Measurements from ENCODE around the gene BMPR1B.

BMPR1B gene

GRCh38 chr4:94939791-94940519, 182.2 kb downstream of the BMPR1B start:
- no peaks in the 10 kb centered on the region for H3K27me3 ChIP-seq (replicated peaks in 2 of 5; ENCODE audit: control insufficient read depth in 4 of 5, insufficient read depth in 5 of 5, low read length in 4 of 5)
- POLR2A ChIA-PET = no interaction called here
- H3K4me1 ChIP-seq (ENCODE audit: control extremely low read depth in 1 of 4, control insufficient read depth in 4 of 4, insufficient read depth in 4 of 4, low read length in 3 of 4) = no peaks in the 10 kb centered on the region
- no peaks in the 10 kb centered on the region for H3K9me3 ChIP-seq (ENCODE audit: control extremely low read depth in 1 of 5, control insufficient read depth in 4 of 5, insufficient read depth in 2 of 5, low read depth in 1 of 5, low read length in 4 of 5)
- WGBS (ENCODE audit: insufficient coverage) = no CpG with 5 or more reads among the region's 2 CpGs
- DNase-seq = no peak
- H3K36me3 ChIP-seq (ENCODE audit: control insufficient read depth in 4 of 4, insufficient read depth in 4 of 4, low read length in 3 of 4) = no peaks in the 10 kb centered on the region
- CTCF ChIA-PET = no interaction called here
- no peak overlapping the region for H3K4me3 ChIP-seq (ENCODE audit: control insufficient read depth in 1 of 7, extremely low read depth in 1 of 7, insufficient read depth in 4 of 7, low read depth in 2 of 7, low read length in 6 of 7)
- H3K27ac ChIP-seq (ENCODE audit: insufficient read depth in 1 of 2, low read depth in 1 of 2, low read length in 2 of 2, poor library complexity in 1 of 2, severe bottlenecking in 2 of 2) = no peak overlapping the region

GRCh38 chr4:94940520-94940908, 182.8 kb downstream of the BMPR1B start:
- POLR2A ChIA-PET = no interaction called here
- Histone ChIP-seq H3K36me3 (ENCODE audit: control insufficient read depth in 4 of 4, insufficient read depth in 4 of 4, low read length in 3 of 4) (no peaks in the 10 kb centered on the region), H3K27me3 (replicated peaks in 2 of 5; ENCODE audit: control insufficient read depth in 4 of 5, insufficient read depth in 5 of 5, low read length in 4 of 5) (no peaks in the 10 kb centered on the region), H3K4me1 (ENCODE audit: control extremely low read depth in 1 of 4, control insufficient read depth in 4 of 4, insufficient read depth in 4 of 4, low read length in 3 of 4) (no peaks in the 10 kb centered on the region), H3K27ac (ENCODE audit: insufficient read depth in 1 of 2, low read depth in 1 of 2, low read length in 2 of 2, poor library complexity in 1 of 2, severe bottlenecking in 2 of 2) (no peak overlapping the region), H3K9me3 (ENCODE audit: control extremely low read depth in 1 of 5, control insufficient read depth in 4 of 5, insufficient read depth in 2 of 5, low read depth in 1 of 5, low read length in 4 of 5) (no peaks in the 10 kb centered on the region), H3K4me3 (ENCODE audit: control insufficient read depth in 1 of 7, extremely low read depth in 1 of 7, insufficient read depth in 4 of 7, low read depth in 2 of 7, low read length in 6 of 7) (no peak overlapping the region)
- CTCF ChIA-PET = no interaction called here
- no CpG with 5 or more reads among the region's 5 CpGs for WGBS (ENCODE audit: insufficient coverage)
- no peak for DNase-seq

- no peak for DNase-seq
These were observed 184.0 kb downstream of the BMPR1B start for GRCh38 chr4:94941706-94942105.

GRCh38 chr4:94944726-94945125, 187.0 kb downstream of the BMPR1B start:
- H3K27ac ChIP-seq (ENCODE audit: insufficient read depth in 1 of 2, low read depth in 1 of 2, low read length in 2 of 2, poor library complexity in 1 of 2, severe bottlenecking in 2 of 2) = no peak overlapping the region
- no peak for DNase-seq
- H3K36me3 ChIP-seq (ENCODE audit: control insufficient read depth in 4 of 4, insufficient read depth in 4 of 4, low read length in 3 of 4) = no peaks in the 10 kb centered on the region
- H3K4me3 ChIP-seq (ENCODE audit: control insufficient read depth in 1 of 7, extremely low read depth in 1 of 7, insufficient read depth in 4 of 7, low read depth in 2 of 7, low read length in 6 of 7) = no peak overlapping the region
- WGBS (ENCODE audit: insufficient coverage) = no CpG with 5 or more reads among the region's 2 CpGs
- no peaks in the 10 kb centered on the region for H3K27me3 ChIP-seq (replicated peaks in 2 of 5; ENCODE audit: control insufficient read depth in 4 of 5, insufficient read depth in 5 of 5, low read length in 4 of 5)
- H3K9me3 ChIP-seq (ENCODE audit: control extremely low read depth in 1 of 5, control insufficient read depth in 4 of 5, insufficient read depth in 2 of 5, low read depth in 1 of 5, low read length in 4 of 5) = no peaks in the 10 kb centered on the region
- no peaks in the 10 kb centered on the region for H3K4me1 ChIP-seq (ENCODE audit: control extremely low read depth in 1 of 4, control insufficient read depth in 4 of 4, insufficient read depth in 4 of 4, low read length in 3 of 4)
- ChIA-PET CTCF (interaction anchor here (0.7 kb wide), 1 partner anchor 34 kb away, joined by 3 read pairs; no protein-coding TSS in a partner anchor), POLR2A (no interaction called here)

More at GRCh38 chr4:94941706-94942105, 184.0 kb downstream of the BMPR1B start:
- H3K27ac ChIP-seq (ENCODE audit: insufficient read depth in 1 of 2, low read depth in 1 of 2, low read length in 2 of 2, poor library complexity in 1 of 2, severe bottlenecking in 2 of 2) = no peak overlapping the region
- no peaks in the 10 kb centered on the region for H3K36me3 ChIP-seq (ENCODE audit: control insufficient read depth in 4 of 4, insufficient read depth in 4 of 4, low read length in 3 of 4)
- H3K9me3 ChIP-seq (ENCODE audit: control extremely low read depth in 1 of 5, control insufficient read depth in 4 of 5, insufficient read depth in 2 of 5, low read depth in 1 of 5, low read length in 4 of 5) = no peaks in the 10 kb centered on the region
- CTCF ChIA-PET = no interaction called here
- no CpG with 5 or more reads among the region's 3 CpGs for WGBS (ENCODE audit: insufficient coverage)
- H3K27me3 ChIP-seq (replicated peaks in 2 of 5; ENCODE audit: control insufficient read depth in 4 of 5, insufficient read depth in 5 of 5, low read length in 4 of 5) = no peaks in the 10 kb centered on the region
- no peak overlapping the region for H3K4me3 ChIP-seq (ENCODE audit: control insufficient read depth in 1 of 7, extremely low read depth in 1 of 7, insufficient read depth in 4 of 7, low read depth in 2 of 7, low read length in 6 of 7)
- POLR2A ChIA-PET = no interaction called here
- no peaks in the 10 kb centered on the region for H3K4me1 ChIP-seq (ENCODE audit: control extremely low read depth in 1 of 4, control insufficient read depth in 4 of 4, insufficient read depth in 4 of 4, low read length in 3 of 4)

- Histone ChIP-seq H3K36me3 (ENCODE audit: control insufficient read depth in 4 of 4, insufficient read depth in 4 of 4, low read length in 3 of 4) (no peaks in the 10 kb centered on the region), H3K27ac (ENCODE audit: insufficient read depth in 1 of 2, low read depth in 1 of 2, low read length in 2 of 2, poor library complexity in 1 of 2, severe bottlenecking in 2 of 2) (no peak overlapping the region), H3K4me1 (ENCODE audit: control extremely low read depth in 1 of 4, control insufficient read depth in 4 of 4, insufficient read depth in 4 of 4, low read length in 3 of 4) (no peaks in the 10 kb centered on the region), H3K27me3 (replicated peaks in 2 of 5; ENCODE audit: control insufficient read depth in 4 of 5, insufficient read depth in 5 of 5, low read length in 4 of 5) (no peaks in the 10 kb centered on the region), H3K4me3 (ENCODE audit: control insufficient read depth in 1 of 7, extremely low read depth in 1 of 7, insufficient read depth in 4 of 7, low read depth in 2 of 7, low read length in 6 of 7) (no peak overlapping the region), H3K9me3 (ENCODE audit: control extremely low read depth in 1 of 5, control insufficient read depth in 4 of 5, insufficient read depth in 2 of 5, low read depth in 1 of 5, low read length in 4 of 5) (no peaks in the 10 kb centered on the region)
- no peak for DNase-seq
- POLR2A ChIA-PET = no interaction called here
- CTCF ChIA-PET = no interaction called here
- 97% methylated on average over 4 of the region's 4 CpGs for WGBS (ENCODE audit: insufficient coverage)
These were observed 189.9 kb downstream of the BMPR1B start for GRCh38 chr4:94947681-94948108.

- Histone ChIP-seq H3K36me3 (ENCODE audit: control insufficient read depth in 4 of 4, insufficient read depth in 4 of 4, low read length in 3 of 4) (no peaks in the 10 kb centered on the region), H3K4me1 (ENCODE audit: control extremely low read depth in 1 of 4, control insufficient read depth in 4 of 4, insufficient read depth in 4 of 4, low read length in 3 of 4) (no peaks in the 10 kb centered on the region), H3K4me3 (ENCODE audit: control insufficient read depth in 1 of 7, extremely low read depth in 1 of 7, insufficient read depth in 4 of 7, low read depth in 2 of 7, low read length in 6 of 7) (no peak overlapping the region), H3K27me3 (replicated peaks in 2 of 5; ENCODE audit: control insufficient read depth in 4 of 5, insufficient read depth in 5 of 5, low read length in 4 of 5) (no peaks in the 10 kb centered on the region), H3K9me3 (ENCODE audit: control extremely low read depth in 1 of 5, control insufficient read depth in 4 of 5, insufficient read depth in 2 of 5, low read depth in 1 of 5, low read length in 4 of 5) (no peaks in the 10 kb centered on the region), H3K27ac (ENCODE audit: insufficient read depth in 1 of 2, low read depth in 1 of 2, low read length in 2 of 2, poor library complexity in 1 of 2, severe bottlenecking in 2 of 2) (no peak overlapping the region)
- ChIA-PET POLR2A (no interaction called here), CTCF (no interaction called here)
- WGBS (ENCODE audit: insufficient coverage) = 100% methylated on average over 1 of the region's 2 CpGs
- DNase-seq = no peak
These were observed 196.5 kb downstream of the BMPR1B start for GRCh38 chr4:94954251-94954650.

GRCh38 chr4:94957030-94957429, 199.3 kb downstream of the BMPR1B start:
- no peak for DNase-seq
- H3K27me3 ChIP-seq (replicated peaks in 2 of 5; ENCODE audit: control insufficient read depth in 4 of 5, insufficient read depth in 5 of 5, low read length in 4 of 5) = no peaks in the 10 kb centered on the region
- no peak overlapping the region for H3K4me3 ChIP-seq (ENCODE audit: control insufficient read depth in 1 of 7, extremely low read depth in 1 of 7, insufficient read depth in 4 of 7, low read depth in 2 of 7, low read length in 6 of 7)
- WGBS (ENCODE audit: insufficient coverage) = no CpG with 5 or more reads among the region's 3 CpGs
- CTCF ChIA-PET = no interaction called here
- POLR2A ChIA-PET = no interaction called here
- no peaks in the 10 kb centered on the region for H3K36me3 ChIP-seq (ENCODE audit: control insufficient read depth in 4 of 4, insufficient read depth in 4 of 4, low read length in 3 of 4)
- H3K27ac ChIP-seq (ENCODE audit: insufficient read depth in 1 of 2, low read depth in 1 of 2, low read length in 2 of 2, poor library complexity in 1 of 2, severe bottlenecking in 2 of 2) = no peak overlapping the region
- no peaks in the 10 kb centered on the region for H3K4me1 ChIP-seq (ENCODE audit: control extremely low read depth in 1 of 4, control insufficient read depth in 4 of 4, insufficient read depth in 4 of 4, low read length in 3 of 4)
- no peaks in the 10 kb centered on the region for H3K9me3 ChIP-seq (ENCODE audit: control extremely low read depth in 1 of 5, control insufficient read depth in 4 of 5, insufficient read depth in 2 of 5, low read depth in 1 of 5, low read length in 4 of 5)
